GM20000 (cell line): ENCODE measurements around the gene POLL.

Experiments used
- DNase-seq: peaks from one replicate; pipeline ENCODE4 v3.0.0; 2012; ENCODE audit warnings: low spot score
- TF ChIP-seq, protein P1 (sequence below): IDR thresholded peaks from 2 replicates; pipeline ENCODE4 v1.5.1; 2012; ENCODE audit warnings: mild to moderate bottlenecking, control low read depth; ENCODE audit errors: extremely low read depth, missing control alignments

The POLL gene

DNA sequence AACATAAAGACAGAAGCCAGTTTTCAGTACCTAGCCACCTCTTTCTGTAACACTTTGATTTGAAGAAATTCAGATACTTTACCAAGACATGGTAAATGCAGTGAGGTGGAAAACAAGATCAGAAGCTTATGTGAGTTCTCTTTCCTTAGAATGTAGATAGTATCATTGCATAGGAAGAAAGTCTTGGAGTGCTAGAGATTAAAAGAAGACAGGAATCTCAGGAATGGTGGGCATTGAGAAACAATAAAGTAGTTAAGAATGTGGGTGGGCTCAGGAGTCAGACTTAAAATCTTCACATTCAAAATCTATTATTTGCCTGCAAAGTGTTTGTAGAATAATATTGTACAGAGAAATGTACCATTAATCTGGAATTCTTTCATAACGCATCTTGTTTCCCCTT, 58.9 kb downstream of the POLL start:
- TF ChIP-seq, protein P1, sequence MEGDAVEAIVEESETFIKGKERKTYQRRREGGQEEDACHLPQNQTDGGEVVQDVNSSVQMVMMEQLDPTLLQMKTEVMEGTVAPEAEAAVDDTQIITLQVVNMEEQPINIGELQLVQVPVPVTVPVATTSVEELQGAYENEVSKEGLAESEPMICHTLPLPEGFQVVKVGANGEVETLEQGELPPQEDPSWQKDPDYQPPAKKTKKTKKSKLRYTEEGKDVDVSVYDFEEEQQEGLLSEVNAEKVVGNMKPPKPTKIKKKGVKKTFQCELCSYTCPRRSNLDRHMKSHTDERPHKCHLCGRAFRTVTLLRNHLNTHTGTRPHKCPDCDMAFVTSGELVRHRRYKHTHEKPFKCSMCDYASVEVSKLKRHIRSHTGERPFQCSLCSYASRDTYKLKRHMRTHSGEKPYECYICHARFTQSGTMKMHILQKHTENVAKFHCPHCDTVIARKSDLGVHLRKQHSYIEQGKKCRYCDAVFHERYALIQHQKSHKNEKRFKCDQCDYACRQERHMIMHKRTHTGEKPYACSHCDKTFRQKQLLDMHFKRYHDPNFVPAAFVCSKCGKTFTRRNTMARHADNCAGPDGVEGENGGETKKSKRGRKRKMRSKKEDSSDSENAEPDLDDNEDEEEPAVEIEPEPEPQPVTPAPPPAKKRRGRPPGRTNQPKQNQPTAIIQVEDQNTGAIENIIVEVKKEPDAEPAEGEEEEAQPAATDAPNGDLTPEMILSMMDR: no peak
- DNase-seq: no peak
